K562 (cell line): ENCODE measurements around the gene HRH1.

ENCODE experiments used
- CCNT2 ChIP-seq: IDR thresholded peaks from 2 replicates; pipeline ENCODE4 v1.6.1; 2011; ENCODE audit warnings: borderline replicate concordance, low read depth, mild to moderate bottlenecking, moderate library complexity, mixed read lengths, low read length; ENCODE audit not compliant: insufficient read length; ENCODE audit errors: extremely low read depth
- MTA2 ChIP-seq: fragments of 450-650 bp; IDR thresholded peaks from 2 replicates; pipeline ENCODE4 v1.6.1; 2016; ENCODE audit warnings: low read depth
- NFIC ChIP-seq: fragments of 450-650 bp; IDR thresholded peaks from 2 replicates; pipeline ENCODE4 v1.6.1; 2017; ENCODE audit warnings: mild to moderate bottlenecking, inconsistent platforms
- RBM22 ChIP-seq: fragments of 200-400 bp; formaldehyde crosslinking; IDR thresholded peaks from 2 replicates; pipeline ENCODE4 v1.6.1; 2018; ENCODE audit warnings: low read length, low read depth; ENCODE audit not compliant: poor library complexity, severe bottlenecking
- TF ChIP-seq, protein P1 (sequence below): sonication (generic); formaldehyde crosslinking; IDR thresholded peaks from 2 replicates; pipeline ENCODE4 v1.8.1; 2022; ENCODE audit warnings: missing genetic modification reagents
- TF ChIP-seq, protein P2 (sequence below), 3 experiments: IDR thresholded peaks in 2 of 3; conservative IDR thresholded peaks in 1 of 3; 2 replicates each; pipeline ENCODE4 v1.5.1; 2011 to 2012; ENCODE audit warnings: low read length in 3 of 3, mild to moderate bottlenecking in 3 of 3, control low read depth in 2 of 3, improper control_type of control experiment in 1 of 3, inconsistent platforms in 1 of 3, low read depth in 1 of 3, mixed read lengths in 1 of 3, moderate library complexity in 1 of 3; ENCODE audit not compliant: insufficient read depth in 2 of 3
- TF ChIP-seq, protein P3 (sequence below): fragments of 200-800 bp; sonication (Bioruptor generic); IDR thresholded peaks from 2 replicates; pipeline ENCODE4 v1.6.1; 2016; ENCODE audit warnings: missing genetic modification characterization, missing compliant biosample characterization

DNA sequence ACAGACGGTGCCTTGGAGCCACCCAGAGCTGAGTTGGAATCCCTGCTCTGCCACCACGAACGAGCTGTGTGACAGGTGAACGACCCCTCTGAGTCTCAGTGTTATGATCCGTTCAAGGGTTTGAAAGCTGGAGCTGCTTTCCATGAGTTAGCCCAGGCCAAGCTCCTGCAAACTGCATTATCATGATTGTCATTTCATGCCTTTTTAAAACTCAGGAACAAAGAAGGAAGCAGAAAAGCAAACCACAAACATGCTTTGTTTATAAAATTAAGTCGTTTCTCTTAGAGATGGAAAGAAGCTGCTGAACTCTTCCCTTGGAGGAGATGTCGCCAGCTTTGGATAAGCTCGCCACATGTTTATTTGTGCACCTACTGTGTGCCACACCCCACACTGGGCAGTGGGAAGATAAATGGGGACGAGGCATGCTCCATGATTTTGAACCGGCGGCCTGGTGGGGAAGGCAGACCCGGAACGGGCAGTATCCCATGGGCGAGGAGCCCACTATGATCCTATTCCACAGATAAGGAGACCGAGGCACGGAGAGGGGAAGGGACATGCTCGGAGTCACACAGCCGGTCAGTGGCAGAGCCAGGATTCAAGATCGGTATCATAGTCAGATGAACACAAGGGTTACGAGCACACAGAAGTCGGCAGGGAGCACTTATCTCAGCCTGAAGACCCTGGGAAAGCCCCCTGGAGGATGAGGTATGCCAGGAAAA lies 15.9 kb downstream of the HRH1 start:
- TF ChIP-seq RBM22 (no peak), NFIC (no peak), MTA2 (no peak), CCNT2 (no peak)
- TF ChIP-seq, protein P1, sequence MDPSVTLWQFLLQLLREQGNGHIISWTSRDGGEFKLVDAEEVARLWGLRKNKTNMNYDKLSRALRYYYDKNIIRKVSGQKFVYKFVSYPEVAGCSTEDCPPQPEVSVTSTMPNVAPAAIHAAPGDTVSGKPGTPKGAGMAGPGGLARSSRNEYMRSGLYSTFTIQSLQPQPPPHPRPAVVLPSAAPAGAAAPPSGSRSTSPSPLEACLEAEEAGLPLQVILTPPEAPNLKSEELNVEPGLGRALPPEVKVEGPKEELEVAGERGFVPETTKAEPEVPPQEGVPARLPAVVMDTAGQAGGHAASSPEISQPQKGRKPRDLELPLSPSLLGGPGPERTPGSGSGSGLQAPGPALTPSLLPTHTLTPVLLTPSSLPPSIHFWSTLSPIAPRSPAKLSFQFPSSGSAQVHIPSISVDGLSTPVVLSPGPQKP (CRISPR knock-in tag): no peak
- TF ChIP-seq, protein P2, sequence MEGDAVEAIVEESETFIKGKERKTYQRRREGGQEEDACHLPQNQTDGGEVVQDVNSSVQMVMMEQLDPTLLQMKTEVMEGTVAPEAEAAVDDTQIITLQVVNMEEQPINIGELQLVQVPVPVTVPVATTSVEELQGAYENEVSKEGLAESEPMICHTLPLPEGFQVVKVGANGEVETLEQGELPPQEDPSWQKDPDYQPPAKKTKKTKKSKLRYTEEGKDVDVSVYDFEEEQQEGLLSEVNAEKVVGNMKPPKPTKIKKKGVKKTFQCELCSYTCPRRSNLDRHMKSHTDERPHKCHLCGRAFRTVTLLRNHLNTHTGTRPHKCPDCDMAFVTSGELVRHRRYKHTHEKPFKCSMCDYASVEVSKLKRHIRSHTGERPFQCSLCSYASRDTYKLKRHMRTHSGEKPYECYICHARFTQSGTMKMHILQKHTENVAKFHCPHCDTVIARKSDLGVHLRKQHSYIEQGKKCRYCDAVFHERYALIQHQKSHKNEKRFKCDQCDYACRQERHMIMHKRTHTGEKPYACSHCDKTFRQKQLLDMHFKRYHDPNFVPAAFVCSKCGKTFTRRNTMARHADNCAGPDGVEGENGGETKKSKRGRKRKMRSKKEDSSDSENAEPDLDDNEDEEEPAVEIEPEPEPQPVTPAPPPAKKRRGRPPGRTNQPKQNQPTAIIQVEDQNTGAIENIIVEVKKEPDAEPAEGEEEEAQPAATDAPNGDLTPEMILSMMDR (IDR thresholded peaks at IDR 0.05 in 2 of 3, conservative IDR thresholded peaks at IDR 0.05 in 1 of 3; ENCODE audit: insufficient read depth in 2 of 3, low read depth in 1 of 3, low read length in 3 of 3): no peak
- TF ChIP-seq, protein P3, sequence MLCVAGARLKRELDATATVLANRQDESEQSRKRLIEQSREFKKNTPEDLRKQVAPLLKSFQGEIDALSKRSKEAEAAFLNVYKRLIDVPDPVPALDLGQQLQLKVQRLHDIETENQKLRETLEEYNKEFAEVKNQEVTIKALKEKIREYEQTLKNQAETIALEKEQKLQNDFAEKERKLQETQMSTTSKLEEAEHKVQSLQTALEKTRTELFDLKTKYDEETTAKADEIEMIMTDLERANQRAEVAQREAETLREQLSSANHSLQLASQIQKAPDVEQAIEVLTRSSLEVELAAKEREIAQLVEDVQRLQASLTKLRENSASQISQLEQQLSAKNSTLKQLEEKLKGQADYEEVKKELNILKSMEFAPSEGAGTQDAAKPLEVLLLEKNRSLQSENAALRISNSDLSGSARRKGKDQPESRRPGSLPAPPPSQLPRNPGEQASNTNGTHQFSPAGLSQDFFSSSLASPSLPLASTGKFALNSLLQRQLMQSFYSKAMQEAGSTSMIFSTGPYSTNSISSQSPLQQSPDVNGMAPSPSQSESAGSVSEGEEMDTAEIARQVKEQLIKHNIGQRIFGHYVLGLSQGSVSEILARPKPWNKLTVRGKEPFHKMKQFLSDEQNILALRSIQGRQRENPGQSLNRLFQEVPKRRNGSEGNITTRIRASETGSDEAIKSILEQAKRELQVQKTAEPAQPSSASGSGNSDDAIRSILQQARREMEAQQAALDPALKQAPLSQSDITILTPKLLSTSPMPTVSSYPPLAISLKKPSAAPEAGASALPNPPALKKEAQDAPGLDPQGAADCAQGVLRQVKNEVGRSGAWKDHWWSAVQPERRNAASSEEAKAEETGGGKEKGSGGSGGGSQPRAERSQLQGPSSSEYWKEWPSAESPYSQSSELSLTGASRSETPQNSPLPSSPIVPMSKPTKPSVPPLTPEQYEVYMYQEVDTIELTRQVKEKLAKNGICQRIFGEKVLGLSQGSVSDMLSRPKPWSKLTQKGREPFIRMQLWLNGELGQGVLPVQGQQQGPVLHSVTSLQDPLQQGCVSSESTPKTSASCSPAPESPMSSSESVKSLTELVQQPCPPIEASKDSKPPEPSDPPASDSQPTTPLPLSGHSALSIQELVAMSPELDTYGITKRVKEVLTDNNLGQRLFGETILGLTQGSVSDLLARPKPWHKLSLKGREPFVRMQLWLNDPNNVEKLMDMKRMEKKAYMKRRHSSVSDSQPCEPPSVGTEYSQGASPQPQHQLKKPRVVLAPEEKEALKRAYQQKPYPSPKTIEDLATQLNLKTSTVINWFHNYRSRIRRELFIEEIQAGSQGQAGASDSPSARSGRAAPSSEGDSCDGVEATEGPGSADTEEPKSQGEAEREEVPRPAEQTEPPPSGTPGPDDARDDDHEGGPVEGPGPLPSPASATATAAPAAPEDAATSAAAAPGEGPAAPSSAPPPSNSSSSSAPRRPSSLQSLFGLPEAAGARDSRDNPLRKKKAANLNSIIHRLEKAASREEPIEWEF (CRISPR knock-in tag): no peak
